Erythroblast (primary cell): ENCODE results near the gene ICAM3.
A peak's percentile ranks its signal among the peaks of the same experiment; 100 is the strongest.
"Not testable (repeated sequence)": the region's sequence is repeated elsewhere in the genome, so short reads cannot be mapped to it uniquely, and the experiment has no call there.

Source experiments
- DNase-seq, 2 experiments: peaks; one replicate each; lab custom pipeline; 2025; lab: John Stamatoyannopoulos, UW
- GATA1 ChIP-seq: IDR thresholded peaks from 2 replicates; pipeline ENCODE4 v1.6.1; 2011; ENCODE audit warnings: low read depth, mild to moderate bottlenecking, control low read depth, low read length, moderate library complexity
- POLR2A ChIP-seq: IDR thresholded peaks from 2 replicates; pipeline ENCODE4 v1.6.1; 2011; ENCODE audit warnings: mild to moderate bottlenecking, low read length

Gene ICAM3, protein sequence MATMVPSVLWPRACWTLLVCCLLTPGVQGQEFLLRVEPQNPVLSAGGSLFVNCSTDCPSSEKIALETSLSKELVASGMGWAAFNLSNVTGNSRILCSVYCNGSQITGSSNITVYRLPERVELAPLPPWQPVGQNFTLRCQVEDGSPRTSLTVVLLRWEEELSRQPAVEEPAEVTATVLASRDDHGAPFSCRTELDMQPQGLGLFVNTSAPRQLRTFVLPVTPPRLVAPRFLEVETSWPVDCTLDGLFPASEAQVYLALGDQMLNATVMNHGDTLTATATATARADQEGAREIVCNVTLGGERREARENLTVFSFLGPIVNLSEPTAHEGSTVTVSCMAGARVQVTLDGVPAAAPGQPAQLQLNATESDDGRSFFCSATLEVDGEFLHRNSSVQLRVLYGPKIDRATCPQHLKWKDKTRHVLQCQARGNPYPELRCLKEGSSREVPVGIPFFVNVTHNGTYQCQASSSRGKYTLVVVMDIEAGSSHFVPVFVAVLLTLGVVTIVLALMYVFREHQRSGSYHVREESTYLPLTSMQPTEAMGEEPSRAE

DNA sequence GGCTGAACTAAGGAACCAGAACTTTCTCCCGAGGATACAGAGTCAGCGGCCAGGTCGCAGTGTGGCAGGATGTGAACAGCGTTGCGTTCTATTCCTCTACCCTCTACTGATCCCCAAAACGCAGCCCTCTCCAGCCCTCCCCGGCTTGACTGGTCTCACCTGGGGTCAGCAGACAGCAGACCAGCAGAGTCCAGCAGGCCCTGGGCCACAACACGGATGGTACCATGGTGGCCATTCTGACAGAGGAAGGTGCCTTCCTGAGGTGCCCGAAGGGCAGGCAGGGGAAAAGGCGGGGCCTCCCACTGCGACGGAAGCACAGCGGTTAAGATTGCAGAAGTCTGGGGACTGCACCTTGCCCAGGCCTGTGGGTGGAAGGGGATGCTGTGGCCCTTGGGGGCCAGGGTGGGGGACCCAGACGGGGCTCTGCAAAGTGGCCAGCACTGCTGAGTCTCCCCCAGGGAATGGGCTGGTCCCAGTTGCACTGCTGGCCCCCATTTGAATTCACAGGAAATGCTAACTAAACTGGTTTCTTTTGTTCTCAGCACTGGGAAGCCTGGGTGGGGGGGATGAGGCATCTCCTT, at the start of gene ICAM3:
Gene ICAM3 (minus strand): TSS at position 245 of the 581 bp plus-strand sequence. CDS start 10 bp downstream, at position 235.
- no peak for DNase-seq
- TF ChIP-seq GATA1 (no peak), POLR2A (no peak)

DNA sequence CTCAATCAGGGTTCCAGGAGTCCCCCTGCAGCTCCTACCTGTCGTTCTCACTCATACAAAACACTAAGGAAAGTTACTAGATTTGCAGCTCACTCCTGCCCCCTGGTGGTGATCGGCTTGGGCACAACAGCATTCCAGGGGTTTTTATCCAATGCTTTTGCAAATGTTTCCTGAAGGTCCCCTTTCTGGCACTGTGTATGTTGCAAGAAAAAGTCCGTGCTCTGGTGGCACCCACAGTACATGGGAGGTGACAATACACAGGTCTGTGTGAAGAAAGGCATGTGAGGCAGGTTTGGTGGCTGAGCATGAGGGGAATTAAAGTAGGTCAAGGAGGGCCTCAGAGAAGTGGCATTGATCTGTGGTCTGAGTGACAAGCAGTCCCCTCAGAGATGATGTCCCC, 49.5 kb upstream of the ICAM3 start:
- peak; percentile 39 for TF ChIP-seq POLR2A
- no peak for TF ChIP-seq GATA1
- DNase-seq = peak; percentile 79 to 92

DNA sequence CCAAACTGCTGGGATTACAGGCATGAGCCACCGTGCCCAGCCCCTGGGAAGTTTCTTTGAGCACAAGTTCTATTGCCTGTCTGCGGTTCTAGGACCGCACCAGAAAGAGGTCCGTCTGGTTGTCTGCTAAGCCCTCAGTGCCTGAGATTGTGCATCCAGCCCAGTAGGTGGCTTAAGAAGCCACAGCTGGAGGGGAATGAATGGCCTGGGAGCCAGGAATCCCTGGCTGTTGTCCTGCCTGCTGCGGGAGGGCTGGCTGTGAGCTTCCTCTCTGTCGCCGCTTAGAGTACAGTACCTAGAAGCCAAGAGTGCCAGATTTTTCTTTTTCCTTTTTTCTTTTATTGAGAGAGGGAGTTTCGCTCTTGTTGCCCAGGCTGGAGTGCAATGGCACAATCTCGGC, 45.2 kb upstream of the ICAM3 start:
- no peak for DNase-seq
- TF ChIP-seq POLR2A (no peak), GATA1 (no peak)

DNA sequence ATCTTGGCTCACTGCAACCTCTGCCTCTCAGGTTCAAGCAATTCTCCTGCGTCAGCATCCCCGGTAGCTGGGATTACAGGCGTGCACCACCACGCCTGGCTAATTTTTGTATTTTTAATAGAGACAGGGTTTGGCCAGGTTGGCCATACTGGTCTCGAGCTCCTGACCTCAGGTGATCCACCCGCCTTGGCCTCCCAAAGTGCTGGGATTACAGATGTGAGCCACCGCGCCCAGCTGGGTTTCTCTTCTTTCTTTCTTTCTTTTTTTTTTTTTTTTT, 43.7 kb upstream of the ICAM3 start:
- DNase-seq = not testable (repeated sequence)

DNA sequence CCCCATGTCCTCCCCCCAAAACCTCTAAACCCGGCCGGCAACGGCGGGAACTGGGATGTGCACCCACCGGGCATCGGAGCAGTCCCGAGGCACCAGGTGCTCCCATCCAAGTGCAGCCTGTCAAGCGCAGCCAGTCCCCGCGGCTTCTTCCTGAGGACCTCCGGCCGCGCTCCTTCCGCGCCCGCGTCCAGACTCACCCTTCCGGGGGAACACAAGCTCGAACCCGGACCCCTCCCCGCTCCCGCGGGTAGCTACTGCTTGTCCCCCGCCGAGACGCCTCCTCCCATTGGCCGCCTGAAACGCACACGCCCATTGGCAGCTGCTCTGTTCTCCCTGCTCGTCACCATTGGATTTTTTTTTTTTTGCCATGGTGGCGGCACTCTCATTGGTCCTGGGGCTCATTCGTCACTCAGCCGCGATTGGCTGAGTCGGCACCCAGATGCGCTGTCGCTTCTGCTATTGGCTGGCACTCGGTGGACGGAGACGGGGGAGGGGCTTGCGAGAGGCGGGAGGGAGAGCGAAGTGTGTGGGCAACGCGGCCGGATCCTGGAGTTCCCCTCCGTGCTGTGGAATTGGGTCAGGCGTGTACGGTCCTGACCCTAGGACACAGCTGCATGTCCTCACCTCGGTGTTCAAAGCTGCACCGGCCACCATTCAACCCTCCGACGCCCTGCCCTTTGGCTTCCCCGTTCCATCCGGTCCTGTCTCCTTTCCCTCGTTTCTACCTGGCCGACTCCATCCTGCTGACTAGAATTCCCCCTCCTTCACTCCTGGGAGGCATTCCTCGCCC, 41.1 kb upstream of the ICAM3 start, which contains the start of gene TYK2:
Gene TYK2 (minus strand): TSS at position 260 of the 790 bp plus-strand sequence. CDS start 2,166 bp downstream, outside the sequence.
- DNase-seq = peak; percentile 99
- TF ChIP-seq GATA1 (no peak), POLR2A (peak; percentile 88)

DNA sequence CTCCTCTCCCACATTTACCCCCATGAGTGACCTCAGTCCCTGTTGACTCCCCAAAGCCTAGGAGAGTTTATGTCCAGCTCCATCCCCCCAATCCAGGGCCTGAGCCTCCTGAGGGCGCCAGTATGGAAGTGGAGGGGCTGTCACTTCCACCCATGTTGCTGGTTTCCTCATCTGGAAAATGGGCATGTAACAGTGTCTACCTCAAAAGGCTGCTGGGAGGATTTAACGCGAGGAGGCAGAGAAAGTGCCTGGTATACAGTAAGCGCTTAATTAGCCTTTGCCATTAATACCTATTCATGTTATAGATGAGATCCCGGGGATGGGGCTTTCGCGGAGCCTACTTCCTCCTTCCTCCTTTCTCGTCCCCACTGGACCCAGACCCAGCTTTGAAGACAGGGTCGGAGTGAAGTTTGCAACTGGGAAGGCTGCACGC, 40.5 kb upstream of the ICAM3 start:
- TF ChIP-seq POLR2A (no peak), GATA1 (no peak)
- no peak for DNase-seq

DNA sequence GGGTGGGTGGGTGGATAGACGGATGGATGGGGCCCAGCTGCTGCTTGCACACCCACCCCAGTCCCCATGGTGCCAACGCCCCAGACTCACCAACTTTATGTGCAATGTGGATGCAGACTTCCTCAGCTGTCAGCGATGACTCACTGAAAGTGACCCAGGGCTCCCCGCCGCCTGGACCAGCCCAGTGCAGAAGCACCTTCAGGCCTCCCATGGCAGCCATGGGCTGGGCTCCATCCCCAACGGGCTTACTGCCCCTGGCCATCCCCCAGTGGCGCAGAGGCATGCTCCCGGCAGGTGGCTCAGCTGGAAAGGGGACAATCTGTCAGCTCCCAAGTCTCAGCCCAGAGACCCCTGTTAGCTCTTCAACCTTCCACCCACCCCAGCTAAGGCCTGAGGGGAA, 38.7 kb upstream of the ICAM3 start:
- no peak for DNase-seq

DNA sequence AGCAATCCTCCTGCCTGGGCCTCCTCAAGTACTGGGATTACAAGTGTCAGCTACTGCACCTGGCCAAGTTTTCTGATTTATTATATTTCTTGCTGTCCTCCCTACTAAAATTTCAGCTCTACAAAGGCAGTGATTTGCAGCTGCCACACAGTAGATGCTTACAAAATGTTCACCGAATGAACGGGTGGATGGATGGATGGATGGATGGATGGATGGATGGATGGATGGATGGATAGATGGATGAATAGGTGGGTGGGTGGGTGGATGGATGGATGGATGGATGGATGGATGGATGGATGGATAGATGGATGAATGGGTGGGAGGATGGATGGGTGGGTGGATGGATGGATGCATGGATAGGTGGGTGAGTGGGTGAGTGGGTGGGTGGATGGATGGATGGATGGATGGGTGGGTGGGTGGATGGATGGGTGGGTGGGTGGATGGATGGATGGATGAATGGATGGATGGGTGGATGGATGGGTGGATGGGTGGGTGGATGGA, 37.8 kb upstream of the ICAM3 start:
- not testable (repeated sequence) for DNase-seq

More for the DNA sequence above, 38.7 kb upstream of the ICAM3 start:
- TF ChIP-seq GATA1 (no peak), POLR2A (no peak)

DNA sequence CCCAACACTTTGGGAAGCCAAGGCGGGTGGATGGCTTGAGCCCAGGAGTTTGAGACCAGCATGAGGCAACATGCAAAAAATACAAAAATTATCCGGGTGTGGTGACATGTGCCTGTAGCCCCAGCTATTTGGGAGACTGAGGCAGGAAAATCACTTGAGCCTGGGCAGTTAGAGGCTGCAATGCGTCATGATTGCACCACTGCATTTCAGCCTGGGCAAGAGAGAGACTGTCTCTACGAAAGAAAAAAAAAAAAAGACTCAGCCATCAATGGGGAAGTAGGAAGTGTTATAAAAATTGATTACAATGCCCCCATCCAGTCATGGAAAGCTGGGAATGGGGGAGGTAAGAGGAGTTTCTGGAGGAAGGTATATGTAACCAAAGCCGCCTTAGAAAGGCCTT, 35.5 kb upstream of the ICAM3 start:
- TF ChIP-seq GATA1 (no peak), POLR2A (no peak)
- DNase-seq = no peak

DNA sequence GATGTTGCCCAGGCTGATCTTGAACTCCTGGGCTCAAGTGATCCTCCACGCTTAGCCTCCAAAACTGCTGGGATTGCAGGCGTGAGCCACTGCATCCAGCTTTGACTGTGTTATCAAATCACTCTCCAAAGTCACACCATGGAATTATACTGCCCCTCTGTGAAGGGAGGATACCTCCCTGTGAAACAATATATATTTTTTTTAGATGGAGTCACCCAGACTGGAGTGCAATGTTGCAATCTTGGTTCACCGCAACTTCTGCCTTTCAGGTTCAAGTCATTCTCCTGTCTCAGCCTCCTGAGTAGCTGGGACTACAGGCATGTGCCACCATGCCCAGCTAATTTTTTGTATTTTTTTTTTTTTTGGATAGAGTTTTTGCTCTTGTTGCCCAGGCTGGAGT, 33.3 kb upstream of the ICAM3 start:
- TF ChIP-seq POLR2A (no peak), GATA1 (no peak)
- DNase-seq = no peak

DNA sequence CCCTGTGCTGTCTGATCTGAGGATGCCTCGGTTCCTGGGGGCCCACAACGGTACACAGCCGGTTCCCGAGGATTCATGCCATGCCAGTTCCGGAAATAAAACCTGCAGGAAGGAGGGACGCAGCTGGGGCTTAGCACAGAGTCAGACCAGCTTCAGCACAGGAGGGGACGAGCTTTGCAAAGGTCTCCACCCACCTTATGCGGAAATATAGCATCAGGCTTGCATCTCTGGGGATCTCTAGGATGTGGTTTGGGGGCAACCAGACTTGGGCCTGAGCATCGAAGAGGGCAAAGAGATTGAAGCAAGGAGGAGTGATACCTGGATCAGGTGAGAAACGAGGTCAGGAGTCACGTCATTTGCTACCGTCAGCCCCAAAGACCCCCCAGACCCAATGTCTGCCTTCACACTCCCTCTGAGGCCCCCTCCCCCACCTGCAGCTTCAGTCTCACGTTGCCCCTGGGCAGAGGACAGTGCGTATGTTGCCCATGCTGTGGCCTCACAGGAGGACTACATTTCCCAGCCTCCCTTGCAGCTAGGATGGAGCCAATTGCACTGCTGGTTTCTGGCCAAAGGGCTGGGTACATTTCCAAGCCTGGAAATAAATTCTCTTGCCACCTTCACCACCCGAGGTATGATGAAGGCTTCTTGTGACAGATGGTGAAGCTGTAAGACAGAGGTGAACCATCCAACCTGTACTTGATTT, 28.8 kb upstream of the ICAM3 start:
- DNase-seq = no peak
- TF ChIP-seq GATA1 (no peak), POLR2A (no peak)

DNA sequence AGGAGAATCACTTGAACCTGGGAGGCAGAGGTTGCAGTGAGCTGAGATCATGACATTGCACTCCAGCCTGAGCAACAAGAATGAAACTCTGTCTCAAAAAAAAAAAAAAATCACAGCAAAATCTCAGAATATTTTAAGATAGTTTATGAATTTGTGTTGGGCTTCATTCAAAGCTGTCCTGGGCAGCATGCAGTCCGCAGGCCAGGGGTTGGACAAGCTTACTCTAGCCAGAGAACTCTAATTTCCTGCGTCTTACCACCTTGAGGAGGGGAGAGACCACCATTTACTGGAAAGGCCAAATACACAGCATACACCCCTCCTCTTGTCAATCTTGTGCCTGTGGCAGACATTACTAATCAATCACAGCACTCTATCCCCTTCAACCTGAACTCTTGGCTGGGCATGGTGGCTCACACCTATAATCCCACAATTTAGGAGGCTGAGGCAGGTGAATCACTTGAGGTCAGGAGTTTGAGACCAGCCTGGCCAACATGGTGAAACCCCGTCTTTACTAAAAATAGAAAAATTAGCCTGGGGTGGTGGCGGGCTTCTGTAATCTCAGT, 27.6 kb upstream of the ICAM3 start:
- not testable (repeated sequence) for DNase-seq

DNA sequence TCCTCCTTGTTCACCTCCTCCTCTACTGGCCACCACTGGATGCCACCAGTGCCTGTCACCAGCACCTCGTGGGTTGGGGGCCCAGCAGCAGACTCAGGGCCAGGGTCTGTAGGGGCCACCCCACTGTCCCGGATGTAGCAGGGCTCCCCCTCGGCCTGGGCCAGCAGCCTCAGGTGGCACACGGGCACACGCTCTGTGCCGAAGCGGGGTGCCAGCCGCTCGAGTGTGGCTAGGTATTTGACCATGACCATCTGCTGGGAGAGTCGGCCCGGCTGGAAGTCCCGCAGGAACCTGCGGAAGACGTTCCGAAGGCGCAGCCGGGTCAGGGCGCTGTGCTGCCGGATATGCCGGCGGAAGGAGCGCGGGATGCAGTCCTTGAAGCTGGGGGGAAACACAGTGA, 26.1 kb upstream of the ICAM3 start:
- no peak for TF ChIP-seq GATA1
- TF ChIP-seq POLR2A = no peak

DNA sequence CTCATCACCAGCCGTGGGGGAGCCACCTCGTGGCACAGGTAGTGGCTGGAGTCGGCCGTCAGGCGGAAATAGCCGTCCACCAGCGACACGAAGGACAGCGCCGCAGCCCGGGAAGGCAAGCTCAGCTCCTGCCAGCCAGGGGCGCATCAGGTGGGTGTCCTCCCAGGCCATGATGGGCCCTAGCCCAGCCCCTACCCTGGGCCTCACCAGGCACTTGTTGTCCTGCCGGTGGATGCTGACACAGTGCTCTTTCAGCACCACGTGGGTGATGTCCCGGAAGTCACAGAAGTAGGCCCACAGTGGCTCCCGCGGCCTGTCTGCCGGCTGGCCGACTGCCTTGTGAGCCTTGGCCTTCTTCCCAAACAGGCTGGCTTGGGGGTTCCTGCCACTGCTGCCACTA, 25.2 kb upstream of the ICAM3 start:
- no peak for DNase-seq
- TF ChIP-seq GATA1 (no peak), POLR2A (no peak)

More for the DNA sequence above, 26.1 kb upstream of the ICAM3 start:
- DNase-seq = no peak
